Femur (tissue), 1 donor: ENCODE results near the gene MTHFD2L.

Experiments used
- DNase-seq: peaks from one replicate; pipeline ENCODE4 v3.0.0-alpha.2; 2017

The MTHFD2L gene

GRCh38 chr4:74258963-74259362 is 101.0 kb downstream of the MTHFD2L start:
- peak; percentile 44 for DNase-seq

GRCh38 chr4:74260036-74260435 is 102.1 kb downstream of the MTHFD2L start:
- no peak for DNase-seq

- no peak for DNase-seq
Observed at GRCh38 chr4:74262522-74262921, 104.6 kb downstream of the MTHFD2L start.

GRCh38 chr4:74263551-74263950 is 105.6 kb downstream of the MTHFD2L start:
- DNase-seq, result no peak

- DNase-seq, result no peak
Observed at GRCh38 chr4:74266081-74266480, 108.2 kb downstream of the MTHFD2L start.

- no peak for DNase-seq
Observed at GRCh38 chr4:74267998-74268606, 110.2 kb downstream of the MTHFD2L start.

- no peak for DNase-seq
Observed at GRCh38 chr4:74268643-74269042, 110.7 kb downstream of the MTHFD2L start.

GRCh38 chr4:74278490-74278889 is 120.6 kb downstream of the MTHFD2L start:
- no peak for DNase-seq

- no peak for DNase-seq
Observed at GRCh38 chr4:74279716-74280115, 121.8 kb downstream of the MTHFD2L start.

- no peak for DNase-seq
Observed at GRCh38 chr4:74282926-74283325, 125.0 kb downstream of the MTHFD2L start.

- DNase-seq, result no peak
Observed at GRCh38 chr4:74283614-74284013, 125.7 kb downstream of the MTHFD2L start.

- no peak for DNase-seq
Observed at GRCh38 chr4:74284053-74284452, 126.1 kb downstream of the MTHFD2L start.

- no peak for DNase-seq
Observed at GRCh38 chr4:74287164-74287563, 129.2 kb downstream of the MTHFD2L start.

GRCh38 chr4:74287791-74288190 is 129.9 kb downstream of the MTHFD2L start:
- no peak for DNase-seq

- no peak for DNase-seq
Observed at GRCh38 chr4:74291471-74291870, 133.6 kb downstream of the MTHFD2L start.

- DNase-seq, result no peak
Observed at GRCh38 chr4:74292111-74292870, 134.4 kb downstream of the MTHFD2L start.

GRCh38 chr4:74293558-74293957 is 135.6 kb downstream of the MTHFD2L start:
- DNase-seq, result no peak

- no peak for DNase-seq
Observed at GRCh38 chr4:74294681-74295080, 136.8 kb downstream of the MTHFD2L start.

GRCh38 chr4:74297539-74297938 is 139.6 kb downstream of the MTHFD2L start:
- no peak for DNase-seq

- no peak for DNase-seq
Observed at GRCh38 chr4:74304095-74304625, 146.2 kb downstream of the MTHFD2L start.

GRCh38 chr4:74305000-74305399 is 147.1 kb downstream of the MTHFD2L start:
- no peak for DNase-seq

GRCh38 chr4:74307170-74307569 is 149.3 kb downstream of the MTHFD2L start:
- no peak for DNase-seq

GRCh38 chr4:74308215-74308614 is 150.3 kb downstream of the MTHFD2L start, which contains the start of gene EPGN:
TSS of gene EPGN (plus strand) at chr4:74308470. CDS start at chr4:74308534, 64 bp downstream.
- DNase-seq, result no peak

- no peak for DNase-seq
Observed at GRCh38 chr4:74309223-74309622, 151.3 kb downstream of the MTHFD2L start.
